Measurements from ENCODE around the gene AP3B2.

GRCh38 chr15:82692171-82692570 is 17.5 kb downstream of the AP3B2 start:
- TF ChIP-seq CTCF (IDR thresholded peaks at IDR 0.05) (no peak), ZFX (IDR thresholded peaks at IDR 0.05; ENCODE audit: borderline replicate concordance) (no peak)

All from 22Rv1 (cell line).